ENCODE measurements around the gene FYN. TPM values are rescaled to one million over a fixed set of nuclear protein-coding genes. Genes with fewer than 3 reads are reported as not detected.

Gene FYN
- total and polyA plus RNA-seq, 2 of the 8 experiments (the other 6 are each of a cell fraction or from before 2014, with no cell fraction given): 46.8 to 97.2 TPM

- peaks cover 4 to 12% (median 6%) of the 10 kb centered on the region in 4 experiments for H3K4me1 ChIP-seq (replicated peaks in 1 of 4; ENCODE audit: control insufficient read depth in 3 of 4, insufficient read depth in 4 of 4, low read length in 3 of 4)
- no peak overlapping the region for H3K56ac ChIP-seq (replicated peaks; ENCODE audit: insufficient read length, low read depth, low read length)
- no peak overlapping the region for H2AK5ac ChIP-seq (ENCODE audit: low read depth, low read length)
- H2BK12ac ChIP-seq (ENCODE audit: low read depth, low read length): no peak overlapping the region
- H3K14ac ChIP-seq (ENCODE audit: insufficient read length): no peak overlapping the region
- no peak overlapping the region for H3K27ac ChIP-seq (ENCODE audit: low read depth, low read length)
- H3K79me1 ChIP-seq (ENCODE audit: low read depth, low read length): peaks cover 4% of the 10 kb centered on the region; the same call in 1 of the 2 replicates
- H3K4me2 ChIP-seq (ENCODE audit: insufficient read depth in 1 of 2, low read depth in 2 of 2, low read length in 2 of 2): no peak overlapping the region
- no peak overlapping the region for H4K5ac ChIP-seq (ENCODE audit: insufficient read length, low read depth, low read length)
- H2BK120ac ChIP-seq (replicated peaks; ENCODE audit: low read depth, low read length): no peak overlapping the region
- ChIA-PET POLR2A (ENCODE audit: partially characterized antibody) (no interaction called here), CTCF (ENCODE audit: partially characterized antibody) (interaction anchor here (1.1 to 7.1 kb wide), 9 partner anchors 8 to 308 kb away, joined by 3 to 33 read pairs (median 4); no protein-coding TSS in a partner anchor)
- FAIRE-seq (no peak), DNase-seq (ENCODE audit: low read depth in 1 of 2, low spot score in 2 of 2) (no peak)
- no peak overlapping the region for H2BK15ac ChIP-seq (ENCODE audit: low read length)
- no peak overlapping the region for H3K4ac ChIP-seq (replicated peaks; ENCODE audit: insufficient read length, low read depth, low read length)
- no peak overlapping the region for H4K8ac ChIP-seq (ENCODE audit: extremely low read depth, insufficient read depth, low read length)
- peaks cover 0 to 8% (median 2%) of the 10 kb centered on the region in 4 experiments; a peak in 3 of 8 replicates for H3K36me3 ChIP-seq (ENCODE audit: control insufficient read depth in 2 of 4, insufficient read depth in 4 of 4, low read length in 3 of 4)
- no peak overlapping the region for H3K4me3 ChIP-seq (ENCODE audit: extremely low read depth in 1 of 4, insufficient read depth in 2 of 4, low read depth in 3 of 4, low read length in 4 of 4)
- H2BK20ac ChIP-seq (ENCODE audit: low read length): no peak overlapping the region
- H3K79me2 ChIP-seq (ENCODE audit: control insufficient read depth in 1 of 2, insufficient read depth in 2 of 2, low read length in 2 of 2): peaks cover 0 to 12% of the 10 kb centered on the region in 2 experiments; a peak in 2 of 4 replicates
- no peak overlapping the region for H3K9ac ChIP-seq (replicated peaks in 1 of 4; ENCODE audit: extremely low read depth in 1 of 4, low read depth in 3 of 4, low read length in 3 of 4)
- no peak overlapping the region for H3K18ac ChIP-seq (ENCODE audit: extremely low read depth, low read length)
- H3K27me3 ChIP-seq (replicated peaks in 1 of 4; ENCODE audit: control insufficient read depth in 3 of 4, extremely low read depth in 1 of 4, insufficient read depth in 3 of 4, low read length in 3 of 4): no peaks in the 10 kb centered on the region
- H2AFZ ChIP-seq (ENCODE audit: low read length): no peak overlapping the region
- H4K91ac ChIP-seq (replicated peaks; ENCODE audit: insufficient read length, low read length): no peak overlapping the region
- H3K9me3 ChIP-seq (ENCODE audit: insufficient read depth in 2 of 2, low read depth in 1 of 2, low read length in 1 of 2): peaks cover 14% of the 10 kb centered on the region in 2 experiments
- 83% methylated on average over 4 of the region's 4 CpGs; no CpG with 5 or more reads in 1 of the 2 experiments for WGBS, 2 experiments (ENCODE audit: extremely low coverage in 1 of 2, insufficient coverage in 1 of 2, insufficient read length in 1 of 2, insufficient replicate concordance in 2 of 2, low coverage in 1 of 2, low lambda C conversion rate in 2 of 2, missing lambda C conversion rate in 1 of 2)
- H3K23ac ChIP-seq (ENCODE audit: insufficient read length): no peak overlapping the region
- H2BK5ac ChIP-seq (ENCODE audit: low read depth, low read length): no peak overlapping the region
- H4K20me1 ChIP-seq (replicated peaks in 1 of 2; ENCODE audit: control insufficient read depth in 1 of 2, insufficient read depth in 2 of 2, low read length in 2 of 2): no peaks in the 10 kb centered on the region
- H3K23me2 ChIP-seq (ENCODE audit: low read depth, low read length): no peaks in the 10 kb centered on the region
- TF ChIP-seq CHD1 (IDR thresholded peaks at IDR 0.05; ENCODE audit: low read depth, low read length): no peak
- no peak for TF ChIP-seq TAF7 (optimal IDR thresholded peaks at IDR 0.05; ENCODE audit: borderline replicate concordance, low read depth, low read length)
- no peak for TF ChIP-seq ZNF274 (IDR thresholded peaks at IDR 0.05; ENCODE audit: borderline replicate concordance, extremely low read depth, low read length)
- no peak for TF ChIP-seq RXRA (IDR thresholded peaks at IDR 0.05; ENCODE audit: insufficient read depth, low read depth, low read length)
- TF ChIP-seq BCL11A (IDR thresholded peaks at IDR 0.05; ENCODE audit: low read depth in 2 of 2, low read length in 2 of 2): no peak
- TF ChIP-seq RNF2 (IDR thresholded peaks at IDR 0.05; ENCODE audit: borderline replicate concordance, low read depth, low read length, missing control alignments, poor library complexity, severe bottlenecking): no peak
- no peak for TF ChIP-seq SIX5 (IDR thresholded peaks at IDR 0.05; ENCODE audit: low read depth, low read length)
- no peak for TF ChIP-seq BACH1 (IDR thresholded peaks at IDR 0.05; ENCODE audit: low read length)
- no peak for TF ChIP-seq RBBP5 (IDR thresholded peaks at IDR 0.05; ENCODE audit: borderline replicate concordance, low read depth, low read length)
- TF ChIP-seq SP1 (IDR thresholded peaks at IDR 0.05; ENCODE audit: low read depth, low read length): no peak
- no peak for TF ChIP-seq TBP (IDR thresholded peaks at IDR 0.05; ENCODE audit: low read depth, low read length)
- no peak for TF ChIP-seq CBX5 (IDR thresholded peaks at IDR 0.05; ENCODE audit: low read depth, low read length)
These were observed 138.9 kb downstream of the FYN start for GRCh38 chr6:111734068-111735061.
